ENCODE results near the gene TSGA10IP.

Gene TSGA10IP

GRCh38 chr11:66002648-66003225, 57.5 kb downstream of the TSGA10IP start:
- no peaks in the 10 kb centered on the region for H3K27me3 ChIP-seq (ENCODE audit: insufficient read depth, poor library complexity, severe bottlenecking)
- DNase-seq (ENCODE audit: low read depth in 1 of 2, low spot score in 1 of 2): peak in 1 of 2 experiments; percentile 33
- TF ChIP-seq CTCF (IDR thresholded peaks at IDR 0.05; ENCODE audit: insufficient read depth, low read length) (no peak), POLR2AphosphoS5 (IDR thresholded peaks at IDR 0.05; ENCODE audit: low read depth) (no peak), GABPA (IDR thresholded peaks at IDR 0.05; ENCODE audit: low read depth) (no peak), SPI1 (IDR thresholded peaks at IDR 0.05; ENCODE audit: borderline replicate concordance, low read depth) (no peak), REST (IDR thresholded peaks at IDR 0.05; ENCODE audit: insufficient replicate concordance, low read depth) (no peak)
- H3K4me3 ChIP-seq (replicated peaks; ENCODE audit: insufficient read depth, low read length): peak overlapping the region; percentile 96
- H3K27ac ChIP-seq (replicated peaks): peak overlapping the region; percentile 97

- Histone ChIP-seq H3K27ac (replicated peaks) (peak overlapping the region; percentile 97), H3K27me3 (ENCODE audit: insufficient read depth, poor library complexity, severe bottlenecking) (no peaks in the 10 kb centered on the region), H3K4me3 (replicated peaks; ENCODE audit: insufficient read depth, low read length) (peak overlapping the region; percentile 96)
- no peak for DNase-seq (ENCODE audit: low read depth in 1 of 2, low spot score in 1 of 2)
- no peak for TF ChIP-seq GABPA (IDR thresholded peaks at IDR 0.05; ENCODE audit: low read depth)
- TF ChIP-seq SPI1 (IDR thresholded peaks at IDR 0.05; ENCODE audit: borderline replicate concordance, low read depth): no peak
- no peak for TF ChIP-seq POLR2AphosphoS5 (IDR thresholded peaks at IDR 0.05; ENCODE audit: low read depth)
- no peak for TF ChIP-seq REST (IDR thresholded peaks at IDR 0.05; ENCODE audit: insufficient replicate concordance, low read depth)
- no peak for TF ChIP-seq CTCF (IDR thresholded peaks at IDR 0.05; ENCODE audit: insufficient read depth, low read length)
These were observed 58.0 kb downstream of the TSGA10IP start for GRCh38 chr11:66003291-66003690.

GRCh38 chr11:66004186-66004585, 58.9 kb downstream of the TSGA10IP start:
- Histone ChIP-seq H3K27ac (replicated peaks) (no peak overlapping the region), H3K27me3 (ENCODE audit: insufficient read depth, poor library complexity, severe bottlenecking) (no peaks in the 10 kb centered on the region), H3K4me3 (replicated peaks; ENCODE audit: insufficient read depth, low read length) (no peak overlapping the region)
- DNase-seq (ENCODE audit: low read depth in 1 of 2, low spot score in 1 of 2): no peak
- TF ChIP-seq GABPA (IDR thresholded peaks at IDR 0.05; ENCODE audit: low read depth) (no peak), CTCF (IDR thresholded peaks at IDR 0.05; ENCODE audit: insufficient read depth, low read length) (no peak), REST (IDR thresholded peaks at IDR 0.05; ENCODE audit: insufficient replicate concordance, low read depth) (no peak), POLR2AphosphoS5 (IDR thresholded peaks at IDR 0.05; ENCODE audit: low read depth) (no peak), SPI1 (IDR thresholded peaks at IDR 0.05; ENCODE audit: borderline replicate concordance, low read depth) (no peak)

Data from HL-60 (cell line).